ENCODE measurements around the gene RHNO1.
A peak's percentile ranks its signal among the peaks of the same experiment; 100 is the strongest.
"Not testable (repeated sequence)": the region's sequence is repeated elsewhere in the genome, so short reads cannot be mapped to it uniquely, and the experiment has no call there.

Gene RHNO1

GRCh38 chr12:2858944-2859421 is 18.0 kb upstream of the RHNO1 start:
- DNase-seq (ENCODE audit: low spot score): no peak

- DNase-seq (ENCODE audit: low spot score): no peak
Measured at GRCh38 chr12:2860170-2860569, 16.9 kb upstream of the RHNO1 start.

GRCh38 chr12:2862876-2863275 is 14.1 kb upstream of the RHNO1 start:
- no peak for DNase-seq (ENCODE audit: low spot score)

GRCh38 chr12:2863402-2863801 is 13.6 kb upstream of the RHNO1 start:
- DNase-seq (ENCODE audit: low spot score): not testable (repeated sequence)

- DNase-seq (ENCODE audit: low spot score): no peak
Measured at GRCh38 chr12:2864198-2864597, 12.8 kb upstream of the RHNO1 start.

GRCh38 chr12:2868986-2869632 is 7.9 kb upstream of the RHNO1 start:
- DNase-seq (ENCODE audit: low spot score): not testable (repeated sequence)

GRCh38 chr12:2876431-2877046 is 484 bp upstream of the RHNO1 start:
- DNase-seq (ENCODE audit: low spot score): peak; percentile 33

- peak; percentile 45 for DNase-seq (ENCODE audit: low spot score)
Measured at GRCh38 chr12:2877953-2878732, 1.1 kb downstream of the RHNO1 start.

GRCh38 chr12:2879853-2880252 is 2.8 kb downstream of the RHNO1 start:
- no peak for DNase-seq (ENCODE audit: low spot score)

GRCh38 chr12:2884810-2885209 is 7.8 kb downstream of the RHNO1 start:
- DNase-seq (ENCODE audit: low spot score): no peak

- DNase-seq (ENCODE audit: low spot score): no peak
Measured at GRCh38 chr12:2886768-2887450, 9.9 kb downstream of the RHNO1 start.

GRCh38 chr12:2890001-2890387 is 13.0 kb downstream of the RHNO1 start:
- DNase-seq (ENCODE audit: low spot score): no peak

- peak; percentile 100 for DNase-seq (ENCODE audit: low spot score)
Measured at GRCh38 chr12:2890388-2891239, 13.6 kb downstream of the RHNO1 start, which contains the start of gene TULP3. TSS of gene TULP3 (plus strand) at chr12:2890891. CDS start at chr12:2890948, 57 bp downstream.

GRCh38 chr12:2891240-2892053 is 14.4 kb downstream of the RHNO1 start:
- DNase-seq (ENCODE audit: low spot score): peak; percentile 60

- DNase-seq (ENCODE audit: low spot score): peak; percentile 44
Measured at GRCh38 chr12:2892246-2892645, 15.2 kb downstream of the RHNO1 start.

GRCh38 chr12:2893007-2893406 is 16.0 kb downstream of the RHNO1 start:
- DNase-seq (ENCODE audit: low spot score): peak; percentile 76

- DNase-seq (ENCODE audit: low spot score): peak; percentile 53
Measured at GRCh38 chr12:2895051-2895451, 18.0 kb downstream of the RHNO1 start.

GRCh38 chr12:2895511-2895910 is 18.5 kb downstream of the RHNO1 start:
- DNase-seq (ENCODE audit: low spot score): no peak

- DNase-seq (ENCODE audit: low spot score): no peak
Measured at GRCh38 chr12:2897418-2897817, 20.4 kb downstream of the RHNO1 start.

GRCh38 chr12:2900642-2901041 is 23.6 kb downstream of the RHNO1 start:
- DNase-seq (ENCODE audit: low spot score): no peak

Measured in GM03348 (cell line).